Effector CD4-positive, alpha-beta T cell (primary cell): ENCODE data around the gene ZNF519.
"Not testable (repeated sequence)": the region's sequence is repeated elsewhere in the genome, so short reads cannot be mapped to it uniquely, and the experiment has no call there.

Experiments used
- DNase-seq: peaks from one replicate; pipeline ENCODE4 v3.0.0-alpha.2; 2020
- total RNA-seq: gene quantifications from one replicate; lab custom pipeline; 2026; lab: John Stamatoyannopoulos, UW

The ZNF519 gene
- total RNA-seq = 12.4 reads per million, percentile 36 among the genes with 10 or more reads in this experiment

- DNase-seq = peak; percentile 84
These were observed at the start of gene ZNF519 for GRCh38 chr18:14132271-14132700. ZNF519 (minus strand) TSS chr18:14132435; CDS start chr18:14132277, 158 bp downstream.

- no peak for DNase-seq
These were observed 47.1 kb upstream of the ZNF519 start for GRCh38 chr18:14179306-14179705.

- DNase-seq = peak; percentile 55
These were observed 46.3 kb upstream of the ZNF519 start for GRCh38 chr18:14178321-14179196.

- DNase-seq = not testable (repeated sequence)
These were observed 45.5 kb upstream of the ZNF519 start for GRCh38 chr18:14177540-14178320.

GRCh38 chr18:14175404-14175803, 43.2 kb upstream of the ZNF519 start:
- not testable (repeated sequence) for DNase-seq

GRCh38 chr18:14174706-14175085, 42.5 kb upstream of the ZNF519 start:
- no peak for DNase-seq

GRCh38 chr18:14174002-14174705, 41.9 kb upstream of the ZNF519 start:
- DNase-seq = not testable (repeated sequence)

- DNase-seq = not testable (repeated sequence)
These were observed 41.1 kb upstream of the ZNF519 start for GRCh38 chr18:14173116-14173951.

- not testable (repeated sequence) for DNase-seq
These were observed 40.2 kb upstream of the ZNF519 start for GRCh38 chr18:14172142-14173115.

- DNase-seq = not testable (repeated sequence)
These were observed 39.3 kb upstream of the ZNF519 start for GRCh38 chr18:14171301-14172141.

GRCh38 chr18:14170367-14171036, 38.3 kb upstream of the ZNF519 start:
- DNase-seq = not testable (repeated sequence)

GRCh38 chr18:14162915-14163314, 30.7 kb upstream of the ZNF519 start:
- DNase-seq = not testable (repeated sequence)

- DNase-seq = not testable (repeated sequence)
These were observed 19.4 kb upstream of the ZNF519 start for GRCh38 chr18:14151564-14152113.

GRCh38 chr18:14150766-14151165, 18.5 kb upstream of the ZNF519 start:
- DNase-seq = not testable (repeated sequence)

GRCh38 chr18:14149916-14150420, 17.7 kb upstream of the ZNF519 start:
- not testable (repeated sequence) for DNase-seq

- not testable (repeated sequence) for DNase-seq
These were observed 17.1 kb upstream of the ZNF519 start for GRCh38 chr18:14149121-14149850.
